Measurements from ENCODE around the gene DDX25. TPM values are rescaled to one million over a fixed set of nuclear protein-coding genes. Genes with fewer than 3 reads are reported as not detected.

DDX25 gene
- total and polyA plus RNA-seq, 2 of the 4 experiments (the other 2 are of a cell fraction), result under 0.01 TPM; not detected in 1

- POLR2A ChIA-PET (ENCODE audit: unreplicated experiment), result no interaction called here
- no peak overlapping the region for H4K91ac ChIP-seq (ENCODE audit: insufficient read depth, low read depth, low read length)
- no peak overlapping the region for H2BK20ac ChIP-seq (ENCODE audit: low read depth, low read length)
- H3K27ac ChIP-seq (ENCODE audit: insufficient read depth, low read length), result no peak overlapping the region
- no peak overlapping the region for H4K5ac ChIP-seq (ENCODE audit: low read depth, low read length)
- no peaks in the 10 kb centered on the region for H4K20me1 ChIP-seq (ENCODE audit: insufficient read depth, low read length)
- H2AFZ ChIP-seq (replicated peaks; ENCODE audit: low read length, poor library complexity), result peak overlapping the region; percentile 9
- H4K8ac ChIP-seq (ENCODE audit: low read depth in 2 of 2, low read length in 2 of 2), result no peak overlapping the region
- H3K9me3 ChIP-seq (ENCODE audit: control insufficient read depth, insufficient read depth, low read length), result no peaks in the 10 kb centered on the region
- H3K9me1 ChIP-seq (ENCODE audit: insufficient read depth, low read length), result no peaks in the 10 kb centered on the region
- WGBS, 2 experiments (ENCODE audit: extremely low coverage in 2 of 2, insufficient read length in 1 of 2), result 90% methylated on average over 5 of the region's 11 CpGs; no CpG with 5 or more reads in 1 of the 2 experiments
- H2BK120ac ChIP-seq (ENCODE audit: low read depth, low read length), result no peak overlapping the region
- no TSS peak for BruUV-seq (replicated peaks)
- in situ Hi-C loops (cut with MboI; ENCODE audit: low sequenced_read_pairs), result no loop called here
- H2BK5ac ChIP-seq (ENCODE audit: low read depth, low read length, poor library complexity, severe bottlenecking), result no peak overlapping the region
- no peak overlapping the region for H2AK9ac ChIP-seq (replicated peaks; ENCODE audit: low read depth, low read length, poor library complexity)
- H3K18ac ChIP-seq (ENCODE audit: low read depth, low read length), result no peak overlapping the region
- intact Hi-C loops (cut with micrococcal nuclease), result no loop called here
- DNase-seq (no peak), ATAC-seq (ENCODE audit: low read depth) (no peak)
- dilution Hi-C loops (cut with HindIII; ENCODE audit: low sequenced_read_pairs, unreplicated experiment), result no loop called here
- no peak overlapping the region for H3K4me2 ChIP-seq (ENCODE audit: low read depth, low read length)
- H3K4me3 ChIP-seq (ENCODE audit: insufficient read depth, low read depth, low read length), result no peak overlapping the region
- no peak overlapping the region for H3K4ac ChIP-seq (ENCODE audit: low read depth, low read length)
- no peak overlapping the region for H2BK15ac ChIP-seq (ENCODE audit: low read depth, low read length)
- H3K14ac ChIP-seq (replicated peaks; ENCODE audit: low read depth, low read length), result no peak overlapping the region
- no peaks in the 10 kb centered on the region for H3K79me1 ChIP-seq (ENCODE audit: low read depth in 1 of 2, low read length in 2 of 2)
- no peak overlapping the region for H3K56ac ChIP-seq (ENCODE audit: extremely low read depth, insufficient read depth, low read length)
- CTCF ChIA-PET, result no interaction called here
- no peak overlapping the region for H2AK5ac ChIP-seq (ENCODE audit: low read depth, low read length)
- H3K23ac ChIP-seq (ENCODE audit: low read depth, low read length), result no peak overlapping the region
- peaks cover 6% of the 10 kb centered on the region for H3K27me3 ChIP-seq (ENCODE audit: control insufficient read depth, insufficient read depth, low read length)
- H3K4me1 ChIP-seq (ENCODE audit: control insufficient read depth, insufficient read depth, low read length), result no peaks in the 10 kb centered on the region
- H3K9ac ChIP-seq (ENCODE audit: low read depth, low read length), result no peak overlapping the region
- no peaks in the 10 kb centered on the region for H3K36me3 ChIP-seq (ENCODE audit: control insufficient read depth, insufficient read depth, low read length)
- TF ChIP-seq CEBPB (IDR thresholded peaks at IDR 0.05; ENCODE audit: low read depth, low read length) (no peak), MAZ (IDR thresholded peaks at IDR 0.05; ENCODE audit: borderline replicate concordance, low read depth, low read length) (no peak), RAD21 (IDR thresholded peaks at IDR 0.05; ENCODE audit: low read length) (no peak), USF2 (IDR thresholded peaks at IDR 0.05; ENCODE audit: low read depth, low read length) (no peak), RCOR1 (IDR thresholded peaks at IDR 0.05; ENCODE audit: insufficient replicate concordance, low read length) (no peak), MAFK (IDR thresholded peaks at IDR 0.05; ENCODE audit: low read depth, low read length) (no peak)
Observed at GRCh38 chr11:125950178-125950490, 45.8 kb downstream of the DDX25 start.

Measured in IMR-90 (cell line).